HAP-1 (cell line): Measurements from ENCODE around the gene EGR2.

Experiments
- DNase-seq, 2 experiments: peaks; one replicate each; pipeline ENCODE4 v3.0.0-alpha.2; 2016 to 2020; ENCODE audit warnings: low spot score in 2 of 2
- H3K27me3 ChIP-seq: fragments of 250-450 bp; sonication (Bioruptor Pico); 2 replicates; pipeline ENCODE4 v1.5.1; 2020; ENCODE audit warnings: low read depth, mild to moderate bottlenecking, moderate library complexity
- H3K36me3 ChIP-seq: fragments of 250-450 bp; sonication (Bioruptor Pico); replicated peaks from 2 replicates; pipeline ENCODE4 v1.5.1; 2020; ENCODE audit warnings: mild to moderate bottlenecking
- H3K4me1 ChIP-seq: fragments of 250-450 bp; sonication (Bioruptor Pico); 2 replicates; pipeline ENCODE4 v1.5.1; 2020; ENCODE audit warnings: mild to moderate bottlenecking
- H3K4me3 ChIP-seq: fragments of 250-450 bp; sonication (Bioruptor Pico); 2 replicates; pipeline ENCODE4 v1.5.1; 2020; ENCODE audit warnings: mild to moderate bottlenecking, moderate library complexity
- H3K9me3 ChIP-seq: fragments of 250-450 bp; sonication (Bioruptor Pico); 2 replicates; pipeline ENCODE4 v1.5.1; 2020; ENCODE audit warnings: mild to moderate bottlenecking, moderate library complexity
- in situ Hi-C: fragments of 300-500 bp; cut with MboI; formaldehyde crosslinking; loops from 3 replicates; pipeline ENCODE4 v1.14.3; 2020; ENCODE audit warnings: low sequenced_read_pairs, inconsistent platforms, mixed read lengths

The EGR2 gene

GRCh38 chr10:62769574-62770242 is 46.5 kb downstream of the EGR2 start:
- Histone ChIP-seq H3K9me3 (no peaks in the 10 kb centered on the region; the same call in 1 of the 2 replicates), H3K36me3 (no peaks in the 10 kb centered on the region), H3K4me1 (peaks cover 24% of the 10 kb centered on the region), H3K4me3 (no peak overlapping the region), H3K27me3 (no peaks in the 10 kb centered on the region)
- in situ Hi-C loops, result no loop called here
- no peak for DNase-seq

- in situ Hi-C loops, result no loop called here
- Histone ChIP-seq H3K4me1 (peaks cover 17% of the 10 kb centered on the region), H3K36me3 (no peaks in the 10 kb centered on the region), H3K4me3 (no peak overlapping the region), H3K9me3 (no peaks in the 10 kb centered on the region; the same call in 1 of the 2 replicates), H3K27me3 (no peaks in the 10 kb centered on the region)
- no peak for DNase-seq
These were observed 49.8 kb downstream of the EGR2 start for GRCh38 chr10:62766386-62766785.

- no peak for DNase-seq
- no peaks in the 10 kb centered on the region for H3K27me3 ChIP-seq
- in situ Hi-C loops, result no loop called here
- H3K4me3 ChIP-seq, result no peak overlapping the region
- no peaks in the 10 kb centered on the region; the same call in 1 of the 2 replicates for H3K9me3 ChIP-seq
- peaks cover 20% of the 10 kb centered on the region for H3K4me1 ChIP-seq
- no peaks in the 10 kb centered on the region for H3K36me3 ChIP-seq
These were observed 50.4 kb downstream of the EGR2 start for GRCh38 chr10:62765726-62766125.

- in situ Hi-C loops, result no loop called here
- Histone ChIP-seq H3K36me3 (no peaks in the 10 kb centered on the region), H3K4me3 (no peak overlapping the region), H3K27me3 (no peaks in the 10 kb centered on the region), H3K4me1 (peaks cover 8% of the 10 kb centered on the region), H3K9me3 (no peaks in the 10 kb centered on the region)
- DNase-seq, result no peak
These were observed 52.2 kb downstream of the EGR2 start for GRCh38 chr10:62764011-62764410.

- Histone ChIP-seq H3K4me3 (no peak overlapping the region), H3K36me3 (no peaks in the 10 kb centered on the region), H3K4me1 (peaks cover 8% of the 10 kb centered on the region), H3K9me3 (no peaks in the 10 kb centered on the region), H3K27me3 (no peaks in the 10 kb centered on the region)
- no peak for DNase-seq
- in situ Hi-C loops, result no loop called here
These were observed 53.0 kb downstream of the EGR2 start for GRCh38 chr10:62763155-62763554.
